Panc1 (cell line): ENCODE data around the gene NR1H4. TPM values are rescaled to one million over a fixed set of nuclear protein-coding genes. Genes with fewer than 3 reads are reported as not detected.

ENCODE experiments used
- ATAC-seq: fragments of 200-7000 bp; cut with Tn5 transposase; 2 replicates; pipeline ENCODE4 v1.9.1; 2020; ENCODE audit warnings: mild to moderate bottlenecking, moderate library complexity
- BruUV-seq: library from RNA; stranded (reverse); fragments of 400-500 nt; replicated peaks from 2 replicates; lab custom pipeline; 2021; lab: Mats Ljungman, UMichigan
- CTCF ChIA-PET: fragments of 300-600 bp; sonication (Branson Sonifier 250); formaldehyde crosslinking; loops from one replicate; lab custom pipeline; 2022; ENCODE audit warnings: antibody characterized with exemption; lab: Charles Lee
- POLR2A ChIA-PET: fragments of 300-600 bp; sonication (Branson Sonifier 250); formaldehyde crosslinking; loops from one replicate; lab custom pipeline; 2022; ENCODE audit warnings: antibody characterized with exemption; lab: Charles Lee
- DNase-seq: peaks from one replicate; pipeline ENCODE4 v3.0.0-alpha.2; 2010; ENCODE audit warnings: low read depth, low spot score
- H3K27ac ChIP-seq: 2 replicates; pipeline ENCODE4 v1.5.1; 2011; ENCODE audit warnings: mild to moderate bottlenecking, low read length, inconsistent platforms
- H3K27me3 ChIP-seq: fragments of 200-500 bp; sonication (Bioruptor generic); 2 replicates; pipeline ENCODE4 v1.6.0; 2014; ENCODE audit warnings: low read length, inconsistent platforms; ENCODE audit not compliant: control insufficient read depth, insufficient read depth
- H3K36me3 ChIP-seq: fragments of 200-500 bp; sonication (Bioruptor generic); 2 replicates; pipeline ENCODE4 v1.5.1; 2014; ENCODE audit warnings: inconsistent platforms, mild to moderate bottlenecking, low read length, moderate library complexity; ENCODE audit not compliant: control insufficient read depth, insufficient read depth
- H3K4me1 ChIP-seq: 2 replicates; pipeline ENCODE4 v1.5.1; 2011; ENCODE audit warnings: inconsistent platforms, mild to moderate bottlenecking, low read length, moderate library complexity; ENCODE audit not compliant: control insufficient read depth, insufficient read depth
- H3K4me3 ChIP-seq, 2 experiments: 2 replicates each; pipeline ENCODE4 v1.5.1; 2011 to 2012; ENCODE audit warnings: low read depth in 2 of 2, low read length in 2 of 2, mild to moderate bottlenecking in 2 of 2, inconsistent platforms in 1 of 2, moderate library complexity in 1 of 2
- H3K9me3 ChIP-seq: fragments of 200-500 bp; sonication (Bioruptor generic); 2 replicates; pipeline ENCODE4 v1.5.1; 2014; ENCODE audit warnings: low read depth, mild to moderate bottlenecking, inconsistent platforms, low read length, moderate library complexity; ENCODE audit not compliant: control insufficient read depth, insufficient read depth
- CTCF ChIP-seq: fragments of 450-650 bp; IDR thresholded peaks from 2 replicates; pipeline ENCODE4 v1.5.1; 2017; ENCODE audit warnings: mild to moderate bottlenecking
- POLR2AphosphoS5 ChIP-seq: IDR thresholded peaks from 2 replicates; pipeline ENCODE4 v1.6.1; 2012; ENCODE audit warnings: mild to moderate bottlenecking, low read depth, low read length, moderate library complexity
- SIN3A ChIP-seq: IDR thresholded peaks from 2 replicates; pipeline ENCODE4 v1.6.1; 2012; ENCODE audit warnings: low read depth, mild to moderate bottlenecking, low read length, moderate library complexity, borderline replicate concordance; ENCODE audit not compliant: insufficient read depth
- TCF7L2 ChIP-seq: IDR thresholded peaks from 2 replicates; pipeline ENCODE4 v1.6.1; 2011; ENCODE audit warnings: mild to moderate bottlenecking, low read depth, low read length, inconsistent platforms
- in situ Hi-C: cut with HindIII; loops from 2 replicates; pipeline ENCODE4 v1.10.0; 2016; ENCODE audit warnings: low sequenced_read_pairs, low pct_unique_long_range_greater_than_20kb
- intact Hi-C: fragments of 100-400 bp; cut with micrococcal nuclease; formaldehyde crosslinking; loops from one replicate; pipeline ENCODE4 v1.10.0; 2022; ENCODE audit not compliant: unreplicated experiment
- total RNA-seq: library from RNA; stranded (reverse); gene quantifications from one replicate; pipeline ENCODE4 v1.2.1, GENCODE V29; 2021; ENCODE audit not compliant: unreplicated experiment
- TF ChIP-seq, protein P1 (sequence below), 2 experiments: IDR thresholded peaks; 2 replicates each; pipeline ENCODE4 v1.6.1; 2011 to 2012; ENCODE audit warnings: low read depth in 2 of 2, control low read depth in 1 of 2, low read length in 1 of 2, mild to moderate bottlenecking in 1 of 2, moderate library complexity in 1 of 2; ENCODE audit not compliant: insufficient read depth in 1 of 2

The NR1H4 gene
- total RNA-seq, 1 experiment from 2014 or later, result not detected

DNA sequence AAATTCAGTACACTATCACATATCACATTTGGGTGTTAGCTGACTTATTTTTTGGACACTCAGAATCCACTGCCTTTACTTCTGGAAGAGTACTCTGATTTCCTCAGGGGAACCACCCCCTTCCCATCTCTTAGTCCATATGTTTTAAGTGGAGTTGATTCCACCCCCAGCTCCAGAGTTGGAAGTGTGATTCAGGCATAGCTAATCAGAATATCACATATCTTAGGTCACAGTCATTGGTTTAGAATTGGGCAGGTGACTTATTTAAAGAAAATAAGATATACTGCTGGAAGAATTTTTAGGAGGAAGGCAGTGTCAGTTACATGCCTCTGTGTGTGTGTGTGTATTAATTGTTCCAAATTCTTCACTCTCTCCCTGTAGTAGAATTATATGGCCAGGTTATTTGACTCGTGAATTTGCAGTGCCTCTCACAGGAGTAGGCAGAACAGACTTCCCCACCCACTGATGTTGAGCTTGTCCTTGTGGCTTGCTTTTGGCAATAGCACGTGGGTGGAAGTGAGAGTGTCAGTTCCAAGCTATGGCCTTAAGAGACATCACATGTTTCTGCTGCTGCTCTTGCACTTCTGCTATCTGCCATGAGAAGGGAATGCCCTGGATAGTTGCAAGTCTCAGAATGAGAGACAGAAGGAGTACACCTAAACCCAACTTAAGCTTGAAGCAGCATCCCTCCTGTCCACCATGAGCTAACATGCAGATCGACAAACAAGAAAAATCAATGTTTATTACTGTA is 93.4 kb downstream of the NR1H4 start:
- ChIA-PET POLR2A (no interaction called here), CTCF (no interaction called here)
- intact Hi-C loops, result no loop called here
- H3K27me3 ChIP-seq, result no peaks in the 10 kb centered on the region; the same call in 1 of the 2 replicates
- in situ Hi-C loops, result no loop called here
- H3K4me1 ChIP-seq, result no peaks in the 10 kb centered on the region
- ATAC-seq, result no peak
- no TSS peak for BruUV-seq
- no peak overlapping the region for H3K27ac ChIP-seq
- no peak for TF ChIP-seq TCF7L2
- TF ChIP-seq POLR2AphosphoS5, result no peak
- TF ChIP-seq SIN3A, result no peak
- TF ChIP-seq CTCF, result no peak
- TF ChIP-seq, protein P1, sequence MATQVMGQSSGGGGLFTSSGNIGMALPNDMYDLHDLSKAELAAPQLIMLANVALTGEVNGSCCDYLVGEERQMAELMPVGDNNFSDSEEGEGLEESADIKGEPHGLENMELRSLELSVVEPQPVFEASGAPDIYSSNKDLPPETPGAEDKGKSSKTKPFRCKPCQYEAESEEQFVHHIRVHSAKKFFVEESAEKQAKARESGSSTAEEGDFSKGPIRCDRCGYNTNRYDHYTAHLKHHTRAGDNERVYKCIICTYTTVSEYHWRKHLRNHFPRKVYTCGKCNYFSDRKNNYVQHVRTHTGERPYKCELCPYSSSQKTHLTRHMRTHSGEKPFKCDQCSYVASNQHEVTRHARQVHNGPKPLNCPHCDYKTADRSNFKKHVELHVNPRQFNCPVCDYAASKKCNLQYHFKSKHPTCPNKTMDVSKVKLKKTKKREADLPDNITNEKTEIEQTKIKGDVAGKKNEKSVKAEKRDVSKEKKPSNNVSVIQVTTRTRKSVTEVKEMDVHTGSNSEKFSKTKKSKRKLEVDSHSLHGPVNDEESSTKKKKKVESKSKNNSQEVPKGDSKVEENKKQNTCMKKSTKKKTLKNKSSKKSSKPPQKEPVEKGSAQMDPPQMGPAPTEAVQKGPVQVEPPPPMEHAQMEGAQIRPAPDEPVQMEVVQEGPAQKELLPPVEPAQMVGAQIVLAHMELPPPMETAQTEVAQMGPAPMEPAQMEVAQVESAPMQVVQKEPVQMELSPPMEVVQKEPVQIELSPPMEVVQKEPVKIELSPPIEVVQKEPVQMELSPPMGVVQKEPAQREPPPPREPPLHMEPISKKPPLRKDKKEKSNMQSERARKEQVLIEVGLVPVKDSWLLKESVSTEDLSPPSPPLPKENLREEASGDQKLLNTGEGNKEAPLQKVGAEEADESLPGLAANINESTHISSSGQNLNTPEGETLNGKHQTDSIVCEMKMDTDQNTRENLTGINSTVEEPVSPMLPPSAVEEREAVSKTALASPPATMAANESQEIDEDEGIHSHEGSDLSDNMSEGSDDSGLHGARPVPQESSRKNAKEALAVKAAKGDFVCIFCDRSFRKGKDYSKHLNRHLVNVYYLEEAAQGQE (IDR thresholded peaks at IDR 0.05; ENCODE audit: insufficient read depth in 1 of 2, low read depth in 2 of 2, low read length in 1 of 2), result no peak
- H3K4me3 ChIP-seq, result no peak overlapping the region
- no peaks in the 10 kb centered on the region for H3K36me3 ChIP-seq
- H3K9me3 ChIP-seq, result no peaks in the 10 kb centered on the region
- no peak for DNase-seq

DNA sequence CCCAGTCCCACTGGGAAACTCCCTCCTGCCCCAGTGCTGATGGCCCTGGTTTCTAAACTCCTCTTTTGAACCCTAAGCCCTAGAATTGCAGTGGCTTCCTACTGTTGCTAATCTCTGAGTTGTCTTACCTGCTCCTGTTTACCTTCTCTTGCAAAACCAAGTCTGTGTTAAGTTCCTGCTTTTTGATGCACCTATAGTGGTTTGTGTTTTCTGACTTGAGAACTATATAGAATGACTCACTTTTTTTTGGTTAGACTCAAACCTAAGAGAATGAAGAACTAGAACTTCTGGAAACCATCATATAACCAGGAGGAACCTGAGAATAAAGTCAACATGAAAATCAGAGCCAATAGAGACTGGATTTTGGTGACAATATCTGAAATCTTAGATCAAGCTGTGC is 94.3 kb downstream of the NR1H4 start:
- peaks cover 3% of the 10 kb centered on the region; the same call in 1 of the 2 replicates for H3K4me1 ChIP-seq
- CTCF ChIA-PET, result no interaction called here
- TF ChIP-seq, protein P1 (IDR thresholded peaks at IDR 0.05; ENCODE audit: insufficient read depth in 1 of 2, low read depth in 2 of 2, low read length in 1 of 2), result no peak
- TF ChIP-seq CTCF (no peak), SIN3A (no peak), POLR2AphosphoS5 (no peak), TCF7L2 (no peak)
- H3K36me3 ChIP-seq, result no peaks in the 10 kb centered on the region
- no peaks in the 10 kb centered on the region; the same call in 1 of the 2 replicates for H3K27me3 ChIP-seq
- no peak for DNase-seq
- in situ Hi-C loops, result no loop called here
- no peak overlapping the region for H3K4me3 ChIP-seq
- ATAC-seq, result no peak
- no TSS peak for BruUV-seq
- intact Hi-C loops, result no loop called here
- no peak overlapping the region for H3K27ac ChIP-seq
- POLR2A ChIA-PET, result no interaction called here
- H3K9me3 ChIP-seq, result no peaks in the 10 kb centered on the region
